HFFc6 (cell line): Measurements from ENCODE around the gene CDR2. TPM values are rescaled to one million over a fixed set of nuclear protein-coding genes. Genes with fewer than 3 reads are reported as not detected.
A peak's percentile ranks its signal among the peaks of the same experiment; 100 is the strongest.

Experiments
- DNase-seq: peaks from one replicate; pipeline ENCODE4 v3.0.0-alpha.2; 2018
- H3K27ac Mint-ChIP-seq: 2 replicates; pipeline ENCODE4 v1.8.0; 2020; ENCODE audit warnings: mild to moderate bottlenecking, mixed read lengths
- H3K27me3 Mint-ChIP-seq: 2 replicates; pipeline ENCODE4 v1.8.0; 2021; ENCODE audit warnings: mild to moderate bottlenecking, moderate library complexity, mixed read lengths; ENCODE audit not compliant: insufficient read depth
- H3K36me3 Mint-ChIP-seq: 2 replicates; pipeline ENCODE4 v1.8.0; 2021; ENCODE audit warnings: low read depth, mixed read lengths
- H3K4me1 Mint-ChIP-seq: 2 replicates; pipeline ENCODE4 v1.8.0; 2020; ENCODE audit warnings: low read depth, mixed read lengths
- H3K4me3 Mint-ChIP-seq: 2 replicates; pipeline ENCODE4 v1.8.0; 2020; ENCODE audit warnings: mild to moderate bottlenecking, moderate library complexity, mixed read lengths
- H3K9me3 Mint-ChIP-seq: 2 replicates; pipeline ENCODE4 v1.8.0; 2020; ENCODE audit warnings: mild to moderate bottlenecking, mixed read lengths
- CTCF ChIP-seq: fragments of 200-600 bp; sonication (generic); IDR thresholded peaks from 2 replicates; pipeline ENCODE4 v1.5.0; 2021; ENCODE audit warnings: antibody characterized with exemption, mild to moderate bottlenecking
- total RNA-seq, 6 experiments: library from RNA; stranded (reverse); fragmentation: NEBNext Ultra II Directional; extraction: Animal tissue kit (Norgen Biotek cat#: 25700); gene quantifications; 2 replicates in 1 of 6; 3 replicates in 5 of 6; pipeline ENCODE4 v1.2.3, GENCODE V29; 2021

The CDR2 gene
- total RNA-seq, 6 experiments from 2014 or later: 35.9 to 43.4 (median 39.1) TPM

GRCh38 chr16:22380529-22380928, 6.1 kb upstream of the CDR2 start:
- Mint-ChIP-seq H3K4me1 (peaks cover 8% of the 10 kb centered on the region), H3K36me3 (no peaks in the 10 kb centered on the region), H3K27me3 (no peaks in the 10 kb centered on the region; the same call in 1 of the 2 replicates), H3K27ac (no peak overlapping the region), H3K4me3 (no peak overlapping the region), H3K9me3 (no peaks in the 10 kb centered on the region)
- no peak for TF ChIP-seq CTCF
- DNase-seq: peak; percentile 18

GRCh38 chr16:22379656-22380055, 5.2 kb upstream of the CDR2 start:
- no peak overlapping the region for H3K4me3 Mint-ChIP-seq
- peaks cover 10% of the 10 kb centered on the region for H3K4me1 Mint-ChIP-seq
- H3K27me3 Mint-ChIP-seq: no peaks in the 10 kb centered on the region; the same call in 1 of the 2 replicates
- no peak for TF ChIP-seq CTCF
- no peaks in the 10 kb centered on the region for H3K9me3 Mint-ChIP-seq
- H3K27ac Mint-ChIP-seq: no peak overlapping the region
- no peak for DNase-seq
- no peaks in the 10 kb centered on the region for H3K36me3 Mint-ChIP-seq

- DNase-seq: no peak
- no peak for TF ChIP-seq CTCF
- Mint-ChIP-seq H3K27me3 (peaks cover 3% of the 10 kb centered on the region; the same call in 1 of the 2 replicates), H3K27ac (no peak overlapping the region), H3K4me3 (no peak overlapping the region), H3K4me1 (peaks cover 35% of the 10 kb centered on the region), H3K36me3 (peaks cover 27% of the 10 kb centered on the region), H3K9me3 (no peaks in the 10 kb centered on the region)
Observed at GRCh38 chr16:22375963-22376640, 1.7 kb upstream of the CDR2 start.

- peak overlapping the region; percentile 90 for H3K27ac Mint-ChIP-seq
- no peak for TF ChIP-seq CTCF
- H3K27me3 Mint-ChIP-seq: peaks cover 3% of the 10 kb centered on the region; the same call in 1 of the 2 replicates
- peaks cover 28% of the 10 kb centered on the region for H3K36me3 Mint-ChIP-seq
- no peak for DNase-seq
- no peaks in the 10 kb centered on the region for H3K9me3 Mint-ChIP-seq
- H3K4me1 Mint-ChIP-seq: peaks cover 43% of the 10 kb centered on the region
- H3K4me3 Mint-ChIP-seq: peak overlapping the region; percentile 97
Observed at GRCh38 chr16:22375117-22375962, 921 bp upstream of the CDR2 start.

- peaks cover 58% of the 10 kb centered on the region for H3K4me1 Mint-ChIP-seq
- H3K36me3 Mint-ChIP-seq: peaks cover 28% of the 10 kb centered on the region
- H3K27me3 Mint-ChIP-seq: peaks cover 3% of the 10 kb centered on the region; the same call in 1 of the 2 replicates
Observed at GRCh38 chr16:22373662-22374310, 633 bp downstream of the CDR2 start.

More at GRCh38 chr16:22373662-22374310, 633 bp downstream of the CDR2 start:
- Mint-ChIP-seq H3K4me3 (peak overlapping the region; percentile 97), H3K9me3 (no peaks in the 10 kb centered on the region), H3K27ac (peak overlapping the region; percentile 90)
- TF ChIP-seq CTCF: no peak
- DNase-seq: peak; percentile 12
